HG03196 (cell line): ENCODE data around the gene BHMT2.

Experiments used
- ATAC-seq: cut with Tn5 transposase; IDR thresholded peaks from one replicate; pipeline ENCODE4 v1.9.1; 2021; ENCODE audit not compliant: unreplicated experiment

The BHMT2 gene

GRCh38 chr5:79069488-79070349 lies at the start of gene BHMT2, which contains the start of gene DMGDH:
BHMT2 (plus strand) TSS chr5:79069767; CDS start chr5:79069783, 16 bp downstream.
DMGDH (minus strand) TSS chr5:79069674; CDS start chr5:79069620, 54 bp downstream.
- ATAC-seq = no peak

GRCh38 chr5:79020861-79021561 lies 48.6 kb upstream of the BHMT2 start:
- no peak for ATAC-seq

GRCh38 chr5:79021753-79022152 lies 47.8 kb upstream of the BHMT2 start:
- ATAC-seq = no peak

GRCh38 chr5:79022771-79023170 lies 46.8 kb upstream of the BHMT2 start:
- no peak for ATAC-seq

GRCh38 chr5:79023348-79023747 lies 46.2 kb upstream of the BHMT2 start:
- ATAC-seq = no peak

GRCh38 chr5:79023947-79024346 lies 45.6 kb upstream of the BHMT2 start:
- ATAC-seq = no peak

GRCh38 chr5:79025054-79025472 lies 44.5 kb upstream of the BHMT2 start:
- ATAC-seq = no peak

- no peak for ATAC-seq
Measured at GRCh38 chr5:79030663-79031484, 38.7 kb upstream of the BHMT2 start.

GRCh38 chr5:79031485-79031867 lies 38.1 kb upstream of the BHMT2 start:
- ATAC-seq = no peak

- no peak for ATAC-seq
Measured at GRCh38 chr5:79032031-79032695, 37.4 kb upstream of the BHMT2 start.

GRCh38 chr5:79032782-79033181 lies 36.8 kb upstream of the BHMT2 start:
- ATAC-seq = no peak

GRCh38 chr5:79035237-79035636 lies 34.3 kb upstream of the BHMT2 start:
- no peak for ATAC-seq

- ATAC-seq = no peak
Measured at GRCh38 chr5:79036769-79037168, 32.8 kb upstream of the BHMT2 start.

GRCh38 chr5:79042188-79042587 lies 27.4 kb upstream of the BHMT2 start:
- no peak for ATAC-seq

GRCh38 chr5:79047199-79047598 lies 22.4 kb upstream of the BHMT2 start:
- ATAC-seq = no peak

GRCh38 chr5:79048437-79048836 lies 21.1 kb upstream of the BHMT2 start:
- ATAC-seq = no peak

- ATAC-seq = no peak
Measured at GRCh38 chr5:79050498-79050897, 19.1 kb upstream of the BHMT2 start.

GRCh38 chr5:79053321-79053720 lies 16.2 kb upstream of the BHMT2 start:
- no peak for ATAC-seq

- no peak for ATAC-seq
Measured at GRCh38 chr5:79055017-79055416, 14.6 kb upstream of the BHMT2 start.

- no peak for ATAC-seq
Measured at GRCh38 chr5:79056847-79057246, 12.7 kb upstream of the BHMT2 start.

GRCh38 chr5:79059674-79060073 lies 9.9 kb upstream of the BHMT2 start:
- ATAC-seq = no peak
